H9 (cell line): Measurements from ENCODE around the gene HRH1. TPM values are rescaled to one million over a fixed set of nuclear protein-coding genes. Genes with fewer than 3 reads are reported as not detected.

ENCODE experiments used
- DNase-seq: peaks from one replicate; pipeline ENCODE4 v3.0.0-alpha.2; 2017
- H2AFZ ChIP-seq: one replicate; pipeline ENCODE4 v1.6.1; 2013; ENCODE audit warnings: mild to moderate bottlenecking, low read length, control low read depth, moderate library complexity
- H2AK5ac ChIP-seq: 2 replicates; pipeline ENCODE4 v1.6.1; 2013; ENCODE audit warnings: low read length, control low read depth, mixed read lengths; ENCODE audit not compliant: insufficient read length
- H2BK120ac ChIP-seq: one replicate; pipeline ENCODE4 v1.6.1; 2013; ENCODE audit warnings: low read depth, mild to moderate bottlenecking, low read length, control low read depth, inconsistent platforms; ENCODE audit not compliant: poor library complexity, severe bottlenecking
- H2BK12ac ChIP-seq: 2 replicates; pipeline ENCODE4 v1.6.1; 2013; ENCODE audit warnings: low read length, control low read depth, mixed read lengths, low read depth; ENCODE audit not compliant: insufficient read length
- H2BK15ac ChIP-seq: 2 replicates; pipeline ENCODE4 v1.6.1; 2013; ENCODE audit warnings: low read depth, low read length, control low read depth
- H2BK20ac ChIP-seq: one replicate; pipeline ENCODE4 v1.6.1; 2013; ENCODE audit warnings: low read depth, mild to moderate bottlenecking, low read length, control low read depth, inconsistent platforms; ENCODE audit not compliant: poor library complexity, severe bottlenecking
- H2BK5ac ChIP-seq: 2 replicates; pipeline ENCODE4 v1.6.1; 2013; ENCODE audit warnings: low read length, control low read depth, mixed read lengths; ENCODE audit not compliant: insufficient read length
- H3K14ac ChIP-seq: 2 replicates; pipeline ENCODE4 v1.6.1; 2013; ENCODE audit warnings: low read length, control low read depth; ENCODE audit not compliant: insufficient read depth
- H3K18ac ChIP-seq: 2 replicates; pipeline ENCODE4 v1.6.1; 2013; ENCODE audit warnings: low read depth, mild to moderate bottlenecking, mixed read lengths, low read length, control low read depth; ENCODE audit not compliant: insufficient read length
- H3K23ac ChIP-seq: 2 replicates; pipeline ENCODE4 v1.6.1; 2013; ENCODE audit warnings: low read length, control low read depth, mixed read lengths, low read depth; ENCODE audit not compliant: insufficient read length
- H3K23me2 ChIP-seq: 2 replicates; pipeline ENCODE4 v1.6.1; 2013; ENCODE audit warnings: low read depth, mild to moderate bottlenecking, mixed read lengths, low read length, control low read depth; ENCODE audit not compliant: insufficient read length, poor library complexity, severe bottlenecking
- H3K27ac ChIP-seq: 2 replicates; pipeline ENCODE4 v1.5.1; 2013; ENCODE audit warnings: low read length, control low read depth, mixed read lengths, low read depth; ENCODE audit not compliant: insufficient read length
- H3K27me3 ChIP-seq: 2 replicates; pipeline ENCODE4 v1.6.1; 2013; ENCODE audit warnings: low read length, control low read depth, inconsistent platforms; ENCODE audit not compliant: insufficient read depth
- H3K4ac ChIP-seq: 2 replicates; pipeline ENCODE4 v1.6.1; 2013; ENCODE audit warnings: low read depth, mild to moderate bottlenecking, control low read depth, inconsistent platforms, low read length, moderate library complexity
- H3K4me1 ChIP-seq: 2 replicates; pipeline ENCODE4 v1.6.1; 2013; ENCODE audit warnings: low read length, control low read depth, inconsistent platforms; ENCODE audit not compliant: insufficient read depth
- H3K4me2 ChIP-seq: 2 replicates; pipeline ENCODE4 v1.6.1; 2013; ENCODE audit warnings: low read length, control low read depth, mixed read lengths; ENCODE audit not compliant: insufficient read length, insufficient read depth
- H3K56ac ChIP-seq: 2 replicates; pipeline ENCODE4 v1.6.1; 2013; ENCODE audit warnings: low read depth, mild to moderate bottlenecking, mixed read lengths, low read length, control low read depth; ENCODE audit not compliant: insufficient read length
- H3K79me1 ChIP-seq: 2 replicates; pipeline ENCODE4 v1.6.1; 2013; ENCODE audit warnings: low read depth, mild to moderate bottlenecking, moderate library complexity, low read length, control low read depth, inconsistent platforms; ENCODE audit not compliant: insufficient read depth, poor library complexity, severe bottlenecking
- H3K79me2 ChIP-seq: 2 replicates; pipeline ENCODE4 v1.6.1; 2013; ENCODE audit warnings: low read length, control low read depth, inconsistent platforms; ENCODE audit not compliant: insufficient read depth
- H3K9ac ChIP-seq: 2 replicates; pipeline ENCODE4 v1.6.1; 2013; ENCODE audit warnings: low read length, control low read depth, mixed read lengths; ENCODE audit not compliant: insufficient read length; ENCODE audit errors: extremely low read depth
- H3K9me3 ChIP-seq: one replicate; pipeline ENCODE4 v1.6.1; 2013; ENCODE audit warnings: low read depth, low read length, inconsistent platforms; ENCODE audit not compliant: control insufficient read depth
- H3T11ph ChIP-seq: one replicate; pipeline ENCODE4 v1.6.1; 2013; ENCODE audit warnings: mild to moderate bottlenecking, low read length, control low read depth, inconsistent platforms
- H4K20me1 ChIP-seq: one replicate; pipeline ENCODE4 v1.6.1; 2013; ENCODE audit not compliant: control insufficient read depth, insufficient read length, insufficient read depth
- H4K5ac ChIP-seq: 2 replicates; pipeline ENCODE4 v1.6.1; 2013; ENCODE audit warnings: low read depth, mild to moderate bottlenecking, mixed read lengths, low read length, control low read depth; ENCODE audit not compliant: insufficient read length
- H4K8ac ChIP-seq: replicated peaks from 2 replicates; pipeline ENCODE4 v1.6.1; 2013; ENCODE audit warnings: low read length, control low read depth, mixed read lengths, low read depth; ENCODE audit not compliant: insufficient read length
- H4K91ac ChIP-seq: 2 replicates; pipeline ENCODE4 v1.6.1; 2013; ENCODE audit warnings: low read depth, mild to moderate bottlenecking, moderate library complexity, mixed read lengths, low read length, control low read depth; ENCODE audit not compliant: insufficient read length
- H3K27ac Mint-ChIP-seq, 3 experiments: 2 replicates in 2 of 3; 3 replicates in 1 of 3; pipeline ENCODE4 v1.8.0; 2020 to 2021; ENCODE audit warnings: mixed read lengths in 3 of 3, mild to moderate bottlenecking in 1 of 3, moderate library complexity in 1 of 3
- H3K27me3 Mint-ChIP-seq: 2 replicates; pipeline ENCODE4 v1.8.0; 2021; ENCODE audit warnings: low read depth, mild to moderate bottlenecking, moderate library complexity, mixed read lengths
- H3K36me3 Mint-ChIP-seq, 3 experiments: 2 replicates in 2 of 3; 3 replicates in 1 of 3; pipeline ENCODE4 v1.8.0; 2020 to 2021; ENCODE audit warnings: low read depth in 3 of 3, mixed read lengths in 3 of 3; ENCODE audit not compliant: insufficient read depth in 1 of 3
- H3K4me1 Mint-ChIP-seq, 2 experiments: 2 replicates each; pipeline ENCODE4 v1.8.0; 2020; ENCODE audit warnings: mixed read lengths in 2 of 2
- H3K4me3 Mint-ChIP-seq, 2 experiments: 2 replicates in 1 of 2; 3 replicates in 1 of 2; pipeline ENCODE4 v1.8.0; 2020 to 2021; ENCODE audit warnings: mild to moderate bottlenecking in 2 of 2, mixed read lengths in 2 of 2, moderate library complexity in 1 of 2
- H3K9me3 Mint-ChIP-seq, 2 experiments: 2 replicates in 1 of 2; 3 replicates in 1 of 2; pipeline ENCODE4 v1.8.0; 2020; ENCODE audit warnings: mild to moderate bottlenecking in 2 of 2, mixed read lengths in 2 of 2, moderate library complexity in 1 of 2
- WGBS: extraction: QIAGEN DNeasy Blood & Tissue Kit; methylation state at CpG from one replicate; pipeline ENCODE4 v1.1.7; 2013; ENCODE audit warnings: missing lambda C conversion rate, low lambda C conversion rate, mixed read lengths; ENCODE audit not compliant: insufficient read length; ENCODE audit errors: extremely low coverage; 5-methylcytosine and 5-hydroxymethylcytosine counted together
- total RNA-seq: library from RNA; stranded (reverse); gene quantifications from 2 replicates; pipeline ENCODE4 v1.2.1, GENCODE V29; 2021
- TF ChIP-seq, protein P1 (sequence below): fragments of 200-600 bp; sonication (generic); conservative IDR thresholded peaks from 3 replicates; pipeline ENCODE4 v1.8.0; 2021; ENCODE audit warnings: antibody characterized with exemption, mild to moderate bottlenecking

The HRH1 gene
- total RNA-seq, 1 experiment from 2014 or later: 0.74 TPM

DNA sequence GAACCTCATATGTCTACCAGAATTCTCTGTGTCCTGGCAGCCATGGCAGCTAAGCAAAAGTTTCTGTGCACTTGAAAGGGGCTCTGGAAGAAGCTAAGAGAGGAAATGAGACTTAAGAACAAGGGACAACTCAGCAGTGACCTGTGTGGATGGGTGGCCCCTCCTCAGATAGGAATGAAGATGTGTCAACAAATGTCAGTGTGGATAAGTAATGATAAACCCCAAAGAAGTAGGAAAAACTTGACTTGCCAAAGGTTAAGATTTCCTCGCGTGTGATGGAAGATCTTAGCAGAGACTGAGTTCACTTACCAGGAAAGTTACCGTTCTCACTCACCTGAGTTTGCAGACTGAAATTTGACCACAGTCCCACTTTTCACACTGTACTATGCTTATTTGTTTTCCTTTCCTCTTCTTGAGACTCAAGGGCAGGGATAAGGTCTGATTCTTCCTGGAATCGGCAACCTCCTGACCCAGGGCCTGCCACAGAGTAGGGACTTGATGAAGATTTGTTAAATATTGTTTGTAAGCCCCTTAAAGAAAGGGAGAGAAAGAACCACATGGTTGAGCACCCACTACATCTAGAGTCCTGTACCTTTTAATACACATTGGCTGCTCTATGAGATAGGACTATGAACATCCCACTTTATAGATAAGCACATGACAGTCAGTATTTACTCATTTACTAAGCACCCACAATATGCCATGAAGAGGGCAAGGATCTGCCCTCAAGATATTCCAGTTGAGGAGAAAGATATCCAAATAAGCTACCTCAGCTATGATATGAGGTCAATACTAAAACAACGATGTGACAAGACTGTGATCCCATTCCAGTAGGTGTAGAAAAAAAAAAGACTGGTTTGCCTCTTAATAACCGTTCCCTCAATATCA, 7.3 kb upstream of the HRH1 start:
- no peaks in the 10 kb centered on the region for H4K20me1 ChIP-seq
- no peak overlapping the region for H3K9ac ChIP-seq
- no peaks in the 10 kb centered on the region for H3K36me3 Mint-ChIP-seq

More for the DNA sequence above, 7.3 kb upstream of the HRH1 start:
- no peak for DNase-seq
- no peak overlapping the region for H2BK20ac ChIP-seq
- TF ChIP-seq, protein P1, sequence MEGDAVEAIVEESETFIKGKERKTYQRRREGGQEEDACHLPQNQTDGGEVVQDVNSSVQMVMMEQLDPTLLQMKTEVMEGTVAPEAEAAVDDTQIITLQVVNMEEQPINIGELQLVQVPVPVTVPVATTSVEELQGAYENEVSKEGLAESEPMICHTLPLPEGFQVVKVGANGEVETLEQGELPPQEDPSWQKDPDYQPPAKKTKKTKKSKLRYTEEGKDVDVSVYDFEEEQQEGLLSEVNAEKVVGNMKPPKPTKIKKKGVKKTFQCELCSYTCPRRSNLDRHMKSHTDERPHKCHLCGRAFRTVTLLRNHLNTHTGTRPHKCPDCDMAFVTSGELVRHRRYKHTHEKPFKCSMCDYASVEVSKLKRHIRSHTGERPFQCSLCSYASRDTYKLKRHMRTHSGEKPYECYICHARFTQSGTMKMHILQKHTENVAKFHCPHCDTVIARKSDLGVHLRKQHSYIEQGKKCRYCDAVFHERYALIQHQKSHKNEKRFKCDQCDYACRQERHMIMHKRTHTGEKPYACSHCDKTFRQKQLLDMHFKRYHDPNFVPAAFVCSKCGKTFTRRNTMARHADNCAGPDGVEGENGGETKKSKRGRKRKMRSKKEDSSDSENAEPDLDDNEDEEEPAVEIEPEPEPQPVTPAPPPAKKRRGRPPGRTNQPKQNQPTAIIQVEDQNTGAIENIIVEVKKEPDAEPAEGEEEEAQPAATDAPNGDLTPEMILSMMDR: no peak
- no peak overlapping the region for H3K14ac ChIP-seq
- no peak overlapping the region for H3K4me3 Mint-ChIP-seq
- peaks cover 47% of the 10 kb centered on the region for H3K27me3 Mint-ChIP-seq
- no peak overlapping the region for H4K8ac ChIP-seq
- H3K56ac ChIP-seq: no peak overlapping the region
- no peak overlapping the region for H2AK5ac ChIP-seq
- no peak overlapping the region for H2BK15ac ChIP-seq
- H3K23ac ChIP-seq: no peak overlapping the region
- no peak overlapping the region for H2BK5ac ChIP-seq
- H3K79me2 ChIP-seq: no peaks in the 10 kb centered on the region
- no peaks in the 10 kb centered on the region for H3K23me2 ChIP-seq
- H4K5ac ChIP-seq: no peak overlapping the region
- H3K27ac Mint-ChIP-seq: no peak overlapping the region
- H2BK120ac ChIP-seq: no peak overlapping the region
- H3K9me3 ChIP-seq: no peaks in the 10 kb centered on the region
- H3K27ac ChIP-seq: no peak overlapping the region
- no peak overlapping the region for H3K4ac ChIP-seq
- H2AFZ ChIP-seq: no peak overlapping the region
- H3K4me1 Mint-ChIP-seq: no peaks in the 10 kb centered on the region
- H4K91ac ChIP-seq: no peak overlapping the region
- WGBS: no CpG with 5 or more reads among the region's 6 CpGs
- no peak overlapping the region for H3K4me2 ChIP-seq
- no peaks in the 10 kb centered on the region; a peak in 1 of 5 replicates for H3K9me3 Mint-ChIP-seq
- H3K27me3 ChIP-seq: 0 out of 2 replicates have a peak, but pooled peaks cover 3% of the 10 kb centered on the region
- H3K4me1 ChIP-seq: no peaks in the 10 kb centered on the region
- no peak overlapping the region for H3T11ph ChIP-seq
- H3K18ac ChIP-seq: no peak overlapping the region
- no peak overlapping the region for H2BK12ac ChIP-seq
- H3K79me1 ChIP-seq: no peaks in the 10 kb centered on the region
